Measurements from ENCODE around the gene LRR1.

LRR1 gene

DNA sequence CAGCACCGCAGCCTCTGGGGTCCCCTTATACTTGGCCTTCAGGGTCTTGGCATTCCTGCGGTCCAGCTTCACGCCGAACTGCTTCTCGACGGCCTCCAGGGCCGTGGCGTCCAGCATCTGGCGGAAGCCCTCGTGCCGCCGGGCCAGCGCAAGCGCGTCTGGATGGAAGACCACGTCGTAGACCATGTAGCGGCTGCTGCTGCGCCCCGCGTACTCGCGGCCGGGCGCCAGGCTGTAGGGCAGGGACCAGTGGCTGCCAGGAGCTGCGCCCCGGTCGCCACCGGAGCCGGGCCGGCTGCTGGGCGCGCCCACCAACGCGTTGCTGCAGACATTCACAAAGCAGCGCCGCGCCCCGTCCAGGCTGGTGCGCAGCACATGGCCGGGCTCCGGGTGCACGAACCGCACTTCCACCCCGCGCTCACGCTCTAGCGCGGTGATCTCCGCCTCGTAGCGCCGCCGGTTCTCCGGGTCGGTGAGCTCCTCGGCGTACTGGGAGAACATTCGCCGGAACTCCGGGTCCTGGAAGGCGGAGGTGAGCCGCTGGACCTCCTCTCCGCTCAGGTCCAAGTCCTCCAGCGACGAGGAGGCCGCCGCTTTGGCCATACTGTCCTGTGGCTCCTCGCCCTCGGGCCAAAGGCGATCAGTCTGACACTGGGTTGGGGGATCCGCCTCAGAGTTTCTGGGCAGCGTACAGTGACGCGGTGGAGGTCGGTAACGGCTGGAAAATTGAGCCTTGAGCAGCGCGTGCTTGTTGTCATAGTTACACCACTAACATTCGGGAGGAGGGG is 36.0 kb downstream of the LRR1 start, which contains the start of gene DNAAF2:
Gene DNAAF2, minus strand, starts transcription at position 698 of the 788 bp plus-strand sequence. Its CDS starts 95 bp downstream, at position 603.
- TF ChIP-seq GATA3 (IDR thresholded peaks at IDR 0.05; ENCODE audit: low read depth, low read length) (no peak), GATA2 (IDR thresholded peaks at IDR 0.05; ENCODE audit: low read depth, low read length) (no peak; the same call in 1 of the 2 replicates)

DNA sequence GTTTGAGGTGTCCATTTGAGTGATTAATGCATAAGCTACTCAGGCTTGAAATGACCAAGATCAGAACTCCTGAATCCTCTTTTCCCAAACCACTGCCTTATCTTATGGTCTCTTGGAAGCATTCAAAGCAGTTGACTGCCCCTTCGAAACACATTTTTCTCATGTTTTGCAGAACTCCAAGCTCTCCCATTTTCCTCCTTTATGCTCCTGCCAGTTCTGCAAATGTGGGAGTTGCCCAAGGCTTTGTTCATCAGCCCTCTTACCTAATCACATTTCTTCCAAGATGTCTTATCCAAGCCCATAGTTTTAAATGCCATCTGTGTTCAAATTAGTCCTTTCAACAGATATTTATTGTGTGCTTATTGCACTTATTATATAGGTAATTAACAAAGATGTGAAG is 38.1 kb downstream of the LRR1 start:
- no peak for TF ChIP-seq GATA3 (IDR thresholded peaks at IDR 0.05; ENCODE audit: low read depth, low read length)
- no peak for TF ChIP-seq GATA2 (IDR thresholded peaks at IDR 0.05; ENCODE audit: low read depth, low read length)

DNA sequence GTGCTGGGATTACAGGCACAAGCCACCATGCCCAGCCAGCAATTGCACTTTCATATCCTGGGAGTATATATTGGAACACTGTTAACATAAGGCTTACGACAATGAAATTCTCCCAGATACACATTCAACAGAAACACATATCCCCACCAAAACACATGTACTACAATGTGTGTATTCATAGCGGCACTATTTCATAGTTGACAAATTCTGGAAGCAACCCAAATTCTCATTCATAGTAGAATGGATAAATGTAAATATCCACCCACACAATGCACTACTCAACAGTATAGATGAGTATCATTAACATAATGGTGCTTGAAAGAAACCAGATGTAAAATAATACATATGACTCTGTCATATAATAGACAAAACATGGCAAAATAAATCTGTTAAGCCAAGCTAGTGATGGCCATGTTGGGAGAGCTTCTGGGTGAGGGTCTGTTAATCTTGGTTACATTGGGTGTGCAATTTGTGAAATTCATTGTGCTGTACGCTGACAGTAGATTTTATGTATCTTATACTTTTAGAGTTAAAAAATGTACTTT is 38.9 kb downstream of the LRR1 start:
- TF ChIP-seq GATA3 (IDR thresholded peaks at IDR 0.05; ENCODE audit: low read depth, low read length): no peak
- TF ChIP-seq GATA2 (IDR thresholded peaks at IDR 0.05; ENCODE audit: low read depth, low read length): no peak

DNA sequence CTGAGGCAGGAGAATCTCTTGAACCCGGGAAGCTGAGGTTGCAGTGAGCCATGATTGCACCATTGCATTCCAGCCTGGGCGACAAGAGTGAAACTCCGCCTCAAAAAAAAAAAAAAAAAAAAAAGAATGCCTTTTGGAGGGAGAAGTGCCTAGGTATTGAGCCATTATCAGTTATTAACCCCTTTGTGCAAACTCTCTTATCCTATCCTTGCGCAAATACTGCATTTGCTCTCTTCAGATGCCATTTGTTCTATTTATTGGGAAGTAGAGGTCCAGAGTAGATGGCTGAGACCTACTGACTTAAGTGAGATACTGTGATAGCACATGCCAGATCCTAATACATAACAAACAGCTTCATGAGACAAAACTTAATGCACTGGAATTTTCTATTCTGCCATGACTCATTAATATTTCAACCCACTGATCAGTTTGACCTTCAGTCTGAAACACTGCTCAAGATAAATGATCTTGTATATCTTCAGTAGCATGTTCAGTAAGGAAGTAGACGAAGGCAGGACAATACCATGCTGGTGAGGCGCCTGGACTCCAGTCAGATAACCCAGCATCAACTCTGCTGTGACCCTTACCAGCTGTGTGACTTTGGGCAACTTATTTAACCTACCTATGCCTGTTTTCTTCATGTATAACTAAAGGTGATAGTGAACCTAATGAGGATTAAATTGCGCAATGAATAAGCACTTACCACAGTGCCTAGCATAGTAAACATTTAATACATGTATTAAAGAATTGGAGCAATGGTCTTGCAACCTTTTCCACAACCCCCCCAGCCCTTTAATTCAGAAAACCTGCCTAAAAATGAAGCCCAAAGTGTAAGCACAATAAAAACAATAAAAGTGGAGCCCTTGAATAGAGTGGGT is 42.0 kb downstream of the LRR1 start:
- TF ChIP-seq GATA3 (IDR thresholded peaks at IDR 0.05; ENCODE audit: low read depth, low read length) (no peak), GATA2 (IDR thresholded peaks at IDR 0.05; ENCODE audit: low read depth, low read length) (no peak)

DNA sequence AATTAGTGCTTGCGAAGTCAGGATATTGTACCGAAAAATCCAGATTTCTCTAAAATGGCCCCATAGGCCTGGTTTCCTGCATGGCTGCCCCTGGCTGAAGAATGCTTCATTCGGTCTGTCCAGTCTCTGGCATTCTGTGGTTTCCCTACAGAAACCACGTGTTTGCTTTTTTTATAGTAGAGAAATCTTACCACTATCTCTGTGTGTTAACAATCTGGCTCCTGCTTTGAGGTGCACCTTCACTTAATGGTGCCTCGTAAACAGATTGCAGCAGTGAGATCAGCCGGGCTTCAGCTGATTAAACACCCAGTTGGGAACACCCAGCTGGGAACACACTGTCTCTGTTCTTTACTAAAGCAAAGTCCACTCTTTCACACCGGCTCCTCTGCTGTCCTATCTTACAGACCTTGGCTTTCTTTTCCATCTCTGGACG is 43.0 kb downstream of the LRR1 start:
- TF ChIP-seq GATA3 (IDR thresholded peaks at IDR 0.05; ENCODE audit: low read depth, low read length): no peak
- no peak for TF ChIP-seq GATA2 (IDR thresholded peaks at IDR 0.05; ENCODE audit: low read depth, low read length)

DNA sequence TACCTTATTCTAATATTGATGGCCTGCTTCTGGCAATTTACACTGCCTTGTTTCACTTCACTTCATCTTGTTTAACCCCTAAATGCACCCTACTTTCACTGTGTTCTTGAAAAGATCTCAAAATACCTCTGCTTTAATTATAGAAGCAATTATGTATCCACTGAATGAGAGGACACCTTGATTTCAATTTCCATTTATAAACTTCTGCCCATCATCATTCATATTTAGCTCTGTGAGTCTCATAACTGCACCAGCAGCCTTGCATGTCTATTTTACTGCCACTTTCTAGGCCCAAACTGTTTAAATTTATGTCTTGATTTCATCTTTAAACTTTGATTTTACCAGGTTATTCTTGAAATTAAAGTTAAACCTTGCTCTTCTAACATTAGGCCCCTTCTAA is 43.4 kb downstream of the LRR1 start:
- no peak for TF ChIP-seq GATA2 (IDR thresholded peaks at IDR 0.05; ENCODE audit: low read depth, low read length)
- no peak for TF ChIP-seq GATA3 (IDR thresholded peaks at IDR 0.05; ENCODE audit: low read depth, low read length)

DNA sequence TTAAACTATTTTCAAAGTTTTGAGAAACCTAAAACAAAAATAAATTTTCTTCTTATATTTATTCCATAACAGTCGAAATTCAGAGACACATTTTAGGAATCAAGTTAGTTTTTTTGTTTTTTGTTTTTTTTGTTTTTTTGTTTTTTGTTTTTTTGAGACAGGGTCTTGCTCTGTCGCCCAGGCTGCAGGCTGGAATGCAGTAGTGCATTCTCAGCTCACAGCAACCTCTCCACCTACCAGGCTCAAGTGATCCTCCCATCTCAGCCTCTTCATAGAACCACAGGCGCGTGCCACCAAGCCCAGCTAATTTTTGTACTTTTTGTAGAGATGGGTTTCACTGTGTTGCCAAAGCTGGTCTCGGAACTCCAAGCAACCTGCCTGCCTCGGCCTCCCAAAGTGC is 54.8 kb downstream of the LRR1 start:
- no peak for TF ChIP-seq GATA3 (IDR thresholded peaks at IDR 0.05; ENCODE audit: low read depth, low read length)
- no peak for TF ChIP-seq GATA2 (IDR thresholded peaks at IDR 0.05; ENCODE audit: low read depth, low read length)

DNA sequence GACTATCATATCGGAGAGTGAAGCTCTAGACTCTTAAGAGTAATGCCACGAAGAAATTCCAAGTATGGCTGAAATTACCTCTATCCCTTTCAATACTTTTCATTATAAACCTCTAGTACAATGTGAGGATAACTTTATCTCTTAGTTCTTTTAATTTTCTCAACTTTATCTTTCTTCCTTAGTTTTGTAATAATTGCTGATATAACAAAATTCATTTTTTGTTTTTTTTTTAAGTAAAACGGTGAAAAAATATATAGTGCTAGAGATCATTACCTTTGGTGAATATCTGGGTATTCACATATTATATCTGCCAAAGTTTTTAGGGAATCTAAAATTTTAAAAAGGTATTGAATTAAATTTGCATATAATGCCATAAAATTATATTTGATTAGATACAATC is 55.8 kb downstream of the LRR1 start:
- TF ChIP-seq GATA3 (IDR thresholded peaks at IDR 0.05; ENCODE audit: low read depth, low read length): no peak
- TF ChIP-seq GATA2 (IDR thresholded peaks at IDR 0.05; ENCODE audit: low read depth, low read length): no peak

DNA sequence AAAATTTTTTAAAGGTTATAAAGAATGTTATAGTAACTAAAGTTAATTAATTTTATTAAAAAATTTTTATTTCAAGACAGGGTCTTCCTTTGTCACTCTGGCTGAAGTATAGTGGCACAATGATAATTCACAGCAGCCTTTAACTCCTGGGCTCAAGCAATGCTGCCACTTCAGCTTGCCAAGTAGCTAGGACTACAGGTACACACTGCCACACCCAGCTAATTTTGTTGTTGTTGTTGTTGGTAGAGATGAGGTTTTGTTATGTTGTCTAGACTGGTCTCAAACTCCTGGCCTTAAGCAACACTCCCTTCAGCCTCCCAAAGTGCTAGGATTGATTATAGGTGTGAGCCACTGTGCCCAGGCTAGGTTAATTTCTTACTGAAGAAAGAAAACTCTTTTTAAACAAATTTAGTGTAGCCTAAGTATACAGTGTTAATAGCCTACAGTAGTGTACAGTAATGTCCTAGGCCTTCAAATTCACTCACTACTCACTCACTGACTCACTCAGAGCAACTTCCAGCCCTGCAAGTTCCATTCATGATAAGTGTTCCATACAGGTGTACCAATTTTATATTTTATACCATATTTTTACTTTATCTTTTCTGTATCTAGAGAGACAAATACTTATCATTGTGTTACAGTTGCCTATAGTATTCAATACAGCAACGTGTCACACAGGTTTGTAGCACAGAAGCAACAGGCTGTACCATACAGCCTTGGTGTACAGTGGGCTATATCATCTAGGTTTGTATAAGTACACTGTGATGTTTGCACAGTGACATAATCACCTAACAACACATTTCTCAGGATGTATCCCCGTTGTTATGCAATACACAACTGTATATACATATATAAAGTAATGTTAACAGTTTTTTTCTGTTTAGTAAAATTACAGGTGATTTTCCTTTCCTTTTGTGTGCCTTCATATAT is 61.1 kb downstream of the LRR1 start:
- TF ChIP-seq GATA3 (IDR thresholded peaks at IDR 0.05; ENCODE audit: low read depth, low read length) (no peak), GATA2 (IDR thresholded peaks at IDR 0.05; ENCODE audit: low read depth, low read length) (no peak)

All from SH-SY5Y (cell line).